MV-4-11 (cell line): ENCODE measurements around the gene RSRC2.
"Not testable (repeated sequence)": the region's sequence is repeated elsewhere in the genome, so short reads cannot be mapped to it uniquely, and the experiment has no call there.

Experiments
- DNase-seq: peaks from one replicate; lab custom pipeline; 2025; lab: John Stamatoyannopoulos, UW

Gene RSRC2

GRCh38 chr12:122526683-122527477 lies at the start of gene RSRC2, which contains the start of gene KNTC1:
RSRC2 (minus strand) TSS chr12:122526936; CDS start chr12:122526853, 83 bp downstream.
KNTC1 (plus strand) TSS chr12:122527249; CDS start chr12:122530064, 2,815 bp downstream.
- DNase-seq: peak; percentile 100

GRCh38 chr12:122571821-122572220 lies 45.1 kb upstream of the RSRC2 start:
- no peak for DNase-seq

- DNase-seq: not testable (repeated sequence)
Observed at GRCh38 chr12:122570006-122570405, 43.3 kb upstream of the RSRC2 start.

GRCh38 chr12:122569288-122569687 lies 42.6 kb upstream of the RSRC2 start:
- no peak for DNase-seq

GRCh38 chr12:122566816-122567215 lies 40.1 kb upstream of the RSRC2 start:
- not testable (repeated sequence) for DNase-seq

GRCh38 chr12:122563361-122563760 lies 36.6 kb upstream of the RSRC2 start:
- DNase-seq: no peak

GRCh38 chr12:122560138-122560537 lies 33.4 kb upstream of the RSRC2 start:
- DNase-seq: peak; percentile 41

GRCh38 chr12:122558745-122559641 lies 32.3 kb upstream of the RSRC2 start:
- no peak for DNase-seq

GRCh38 chr12:122547330-122547729 lies 20.6 kb upstream of the RSRC2 start:
- DNase-seq: no peak

- DNase-seq: no peak
Observed at GRCh38 chr12:122545855-122546254, 19.1 kb upstream of the RSRC2 start.

GRCh38 chr12:122544537-122544936 lies 17.8 kb upstream of the RSRC2 start:
- no peak for DNase-seq

- no peak for DNase-seq
Observed at GRCh38 chr12:122538496-122538895, 11.8 kb upstream of the RSRC2 start.

- no peak for DNase-seq
Observed at GRCh38 chr12:122537021-122537420, 10.3 kb upstream of the RSRC2 start.

GRCh38 chr12:122533856-122534255 lies 7.1 kb upstream of the RSRC2 start:
- no peak for DNase-seq

- no peak for DNase-seq
Observed at GRCh38 chr12:122528992-122529391, 2.3 kb upstream of the RSRC2 start.

- DNase-seq: no peak
Observed at GRCh38 chr12:122528582-122528981, 1.8 kb upstream of the RSRC2 start.

GRCh38 chr12:122527478-122527944 lies 775 bp upstream of the RSRC2 start:
- peak; percentile 33 for DNase-seq

GRCh38 chr12:122523846-122524718 lies 2.7 kb downstream of the RSRC2 start:
- DNase-seq: no peak

GRCh38 chr12:122523280-122523679 lies 3.5 kb downstream of the RSRC2 start:
- DNase-seq: peak; percentile 57

GRCh38 chr12:122520676-122521075 lies 6.1 kb downstream of the RSRC2 start:
- no peak for DNase-seq

GRCh38 chr12:122519418-122519817 lies 7.3 kb downstream of the RSRC2 start:
- no peak for DNase-seq

- no peak for DNase-seq
Observed at GRCh38 chr12:122518908-122519307, 7.8 kb downstream of the RSRC2 start.
